Choroid plexus epithelial cell (primary cell): ENCODE data around the gene ADORA2A.
A peak's percentile ranks its signal among the peaks of the same experiment; 100 is the strongest.

Source experiments
- DNase-seq: peaks from one replicate; pipeline ENCODE4 v3.0.0-alpha.2; 2010; ENCODE audit warnings: low read depth
- H3K4me3 ChIP-seq: 2 replicates; pipeline ENCODE4 v1.5.1; 2011; ENCODE audit warnings: low read depth, mild to moderate bottlenecking, control low read depth, low read length, moderate library complexity
- TF ChIP-seq, protein P1 (sequence below): conservative IDR thresholded peaks from 2 replicates; pipeline ENCODE4 v1.5.1; 2011; ENCODE audit warnings: low read depth, mild to moderate bottlenecking, control low read depth, inconsistent platforms, low read length, moderate library complexity

ADORA2A gene

DNA sequence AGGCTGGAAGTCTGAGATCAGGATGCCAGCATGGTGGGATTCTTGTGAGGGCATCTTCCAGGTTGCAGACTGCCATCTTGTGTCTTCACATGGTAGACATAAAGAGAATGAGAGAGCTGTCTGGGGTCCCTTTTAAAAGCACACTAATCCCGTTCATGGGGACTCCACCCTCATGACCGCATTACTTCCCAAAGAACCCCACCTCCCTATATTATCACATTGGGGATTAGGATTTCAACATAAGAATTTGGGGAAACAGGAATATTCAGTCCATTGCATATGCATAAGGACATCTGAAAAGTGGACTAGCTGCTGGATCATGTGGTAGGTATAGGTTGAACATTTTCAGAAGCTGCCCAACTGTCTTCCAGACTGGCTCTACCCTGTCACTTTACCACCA, 33.1 kb upstream of the ADORA2A start:
- H3K4me3 ChIP-seq, result no peak overlapping the region
- DNase-seq, result no peak
- TF ChIP-seq, protein P1, sequence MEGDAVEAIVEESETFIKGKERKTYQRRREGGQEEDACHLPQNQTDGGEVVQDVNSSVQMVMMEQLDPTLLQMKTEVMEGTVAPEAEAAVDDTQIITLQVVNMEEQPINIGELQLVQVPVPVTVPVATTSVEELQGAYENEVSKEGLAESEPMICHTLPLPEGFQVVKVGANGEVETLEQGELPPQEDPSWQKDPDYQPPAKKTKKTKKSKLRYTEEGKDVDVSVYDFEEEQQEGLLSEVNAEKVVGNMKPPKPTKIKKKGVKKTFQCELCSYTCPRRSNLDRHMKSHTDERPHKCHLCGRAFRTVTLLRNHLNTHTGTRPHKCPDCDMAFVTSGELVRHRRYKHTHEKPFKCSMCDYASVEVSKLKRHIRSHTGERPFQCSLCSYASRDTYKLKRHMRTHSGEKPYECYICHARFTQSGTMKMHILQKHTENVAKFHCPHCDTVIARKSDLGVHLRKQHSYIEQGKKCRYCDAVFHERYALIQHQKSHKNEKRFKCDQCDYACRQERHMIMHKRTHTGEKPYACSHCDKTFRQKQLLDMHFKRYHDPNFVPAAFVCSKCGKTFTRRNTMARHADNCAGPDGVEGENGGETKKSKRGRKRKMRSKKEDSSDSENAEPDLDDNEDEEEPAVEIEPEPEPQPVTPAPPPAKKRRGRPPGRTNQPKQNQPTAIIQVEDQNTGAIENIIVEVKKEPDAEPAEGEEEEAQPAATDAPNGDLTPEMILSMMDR, result no peak

DNA sequence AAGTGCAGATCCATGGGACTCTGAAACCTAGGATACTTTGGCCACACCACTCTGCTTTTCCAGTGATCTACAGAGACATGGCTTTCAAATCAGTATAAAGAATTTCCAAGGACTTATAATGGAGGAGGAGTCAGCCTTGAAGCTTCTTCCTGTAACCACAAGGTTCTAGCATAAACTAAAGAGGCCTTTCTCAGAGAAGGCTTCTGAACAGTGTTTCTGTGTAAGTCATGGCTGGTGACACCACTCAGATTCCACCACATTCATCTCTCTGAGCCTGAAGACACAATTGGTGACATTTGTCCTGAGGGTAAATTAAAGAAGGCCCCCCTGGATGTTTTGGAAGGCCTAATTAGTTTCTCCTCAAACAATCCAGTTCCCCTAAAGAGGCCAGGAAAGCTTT, 29.0 kb upstream of the ADORA2A start:
- no peak overlapping the region for H3K4me3 ChIP-seq
- no peak for DNase-seq
- TF ChIP-seq, protein P1, result no peak

DNA sequence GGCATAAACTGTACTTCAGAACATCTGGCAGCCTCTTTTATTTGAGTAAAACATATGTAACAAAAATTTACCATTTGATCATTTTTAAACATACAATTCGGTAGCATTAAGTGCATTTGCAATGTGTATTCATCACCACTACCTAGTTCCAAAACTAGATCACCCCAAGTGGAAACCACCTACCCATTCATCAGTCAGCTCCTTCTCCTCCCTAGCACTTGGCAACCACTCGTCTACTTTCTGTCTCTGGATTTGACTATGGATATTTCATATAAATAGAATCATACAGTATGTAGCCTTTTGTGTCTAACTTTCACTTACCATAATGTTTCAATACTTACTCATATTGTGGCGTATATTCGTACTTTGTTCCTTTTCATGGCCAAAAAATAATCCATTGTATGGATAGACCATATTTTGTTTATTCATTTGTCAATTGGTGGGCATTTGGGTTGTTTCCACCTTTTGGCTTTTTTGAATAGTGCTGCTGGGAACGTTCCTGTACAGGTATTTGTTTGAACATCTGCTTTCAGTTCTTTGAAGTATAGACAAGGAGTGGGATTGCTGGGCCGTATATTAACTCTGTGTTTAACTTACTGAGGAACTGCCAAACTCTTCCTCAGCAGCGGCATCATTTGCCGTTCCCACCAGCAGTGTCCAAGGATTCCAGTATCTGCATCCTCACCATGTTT, 27.2 kb upstream of the ADORA2A start:
- TF ChIP-seq, protein P1, result no peak
- no peak overlapping the region for H3K4me3 ChIP-seq
- DNase-seq, result no peak

DNA sequence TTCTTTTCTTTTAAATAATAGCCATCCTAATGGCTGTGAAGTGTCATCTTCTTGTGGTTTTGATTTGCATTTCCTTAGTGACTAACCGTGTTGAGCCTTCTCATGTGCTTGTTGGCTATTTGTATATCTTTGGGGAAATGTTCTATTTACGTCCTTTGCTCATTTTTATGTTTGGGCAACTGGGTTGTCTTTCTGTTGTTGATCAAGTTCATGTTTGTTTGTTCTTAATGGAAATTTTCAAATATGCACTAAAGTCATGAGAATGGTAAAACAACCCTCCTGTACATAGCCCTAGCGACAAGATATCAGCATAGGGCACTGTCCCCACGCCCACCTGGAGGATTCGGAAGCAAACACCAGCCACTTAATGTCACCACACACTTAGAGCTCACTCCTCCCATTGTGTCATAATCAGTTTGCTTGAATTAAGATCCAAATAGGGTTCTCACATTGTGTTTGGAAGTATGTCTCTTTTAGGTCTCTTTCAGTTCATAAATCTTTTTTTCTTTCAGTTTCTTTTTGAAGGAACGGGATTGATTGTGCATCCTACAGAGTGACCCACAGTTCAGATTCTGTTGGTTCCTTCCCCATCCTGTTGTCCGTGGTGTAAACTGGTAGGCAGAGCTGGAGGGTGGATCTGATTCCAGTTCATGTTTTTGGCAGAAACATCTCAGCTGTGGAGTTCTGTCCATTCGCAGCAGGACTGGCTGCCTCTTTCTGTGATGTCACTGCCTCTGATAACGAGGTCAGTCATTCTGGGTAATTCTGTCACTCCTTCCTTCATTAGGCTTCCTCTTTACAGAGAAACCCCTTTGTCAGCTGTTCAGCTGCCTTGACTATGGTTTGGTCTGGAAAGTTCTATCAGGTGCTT, 26.4 kb upstream of the ADORA2A start:
- no peak overlapping the region for H3K4me3 ChIP-seq
- TF ChIP-seq, protein P1, result no peak
- DNase-seq, result no peak

DNA sequence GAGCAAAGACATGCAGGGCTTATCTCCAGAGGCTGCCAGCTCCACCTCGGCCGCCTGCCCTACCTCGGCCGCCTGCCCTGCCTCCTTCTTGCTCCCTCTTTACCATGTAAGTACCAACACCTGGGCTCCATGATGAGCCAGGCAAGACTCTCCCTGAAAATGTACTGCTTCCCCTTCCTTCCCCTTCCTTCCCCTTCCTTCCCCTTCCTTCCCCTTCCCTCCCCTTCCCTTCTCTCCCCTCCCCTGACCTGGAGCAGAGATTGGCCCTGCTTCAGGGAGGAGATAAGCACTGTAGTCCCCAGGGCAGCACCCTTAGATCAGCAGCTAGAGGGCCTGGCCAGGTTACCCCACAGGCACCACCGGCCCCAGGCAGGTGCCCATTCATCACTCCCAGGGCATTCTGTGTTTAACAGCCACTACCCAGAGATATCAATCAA, 25.4 kb upstream of the ADORA2A start:
- TF ChIP-seq, protein P1, result no peak
- no peak overlapping the region for H3K4me3 ChIP-seq
- no peak for DNase-seq

DNA sequence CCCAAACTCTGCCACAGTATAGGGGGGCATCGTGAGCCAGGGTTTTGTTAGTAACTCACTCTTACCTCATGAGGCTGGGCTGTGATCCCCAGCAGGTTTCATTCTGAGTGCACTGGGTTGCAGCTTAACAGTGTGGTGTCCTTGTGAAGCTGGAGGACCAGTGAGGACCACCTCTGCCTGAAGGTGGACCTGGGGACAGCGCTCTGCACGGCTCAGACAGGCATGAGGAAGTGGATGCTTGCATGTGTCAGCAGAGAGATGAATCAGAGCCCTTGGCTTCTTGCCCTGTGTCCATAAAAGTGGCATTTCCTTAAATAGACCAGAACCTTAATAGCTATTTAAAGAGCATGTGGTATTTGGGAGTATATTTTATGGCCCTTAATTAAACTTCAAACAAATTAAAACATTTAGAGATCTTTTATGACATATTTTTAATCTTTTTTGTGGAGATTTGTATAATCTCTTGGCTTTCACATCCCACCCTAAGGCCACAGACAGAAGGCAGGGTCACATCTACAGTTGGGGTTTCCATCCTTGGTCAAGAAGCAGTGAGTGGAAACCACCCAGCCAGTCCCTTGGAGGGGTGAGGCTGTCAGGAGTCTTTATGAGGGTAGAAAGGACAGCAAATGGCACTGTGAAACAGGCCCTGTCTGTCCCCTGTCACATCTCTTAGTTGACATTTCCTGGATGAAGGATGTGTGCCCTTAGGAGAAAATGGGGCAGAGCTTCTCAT, 24.8 kb upstream of the ADORA2A start:
- TF ChIP-seq, protein P1, result no peak
- peak; percentile 91 for DNase-seq
- H3K4me3 ChIP-seq, result no peak overlapping the region
